Effector memory CD8-positive, alpha-beta T cell (primary cell): Measurements from ENCODE around the gene SCN2B.

Source experiments
- ATAC-seq: fragments of 150-1000 bp; cut with Tn5 transposase; replicated peaks from 2 replicates; pipeline ENCODE4 v1.10.0; 2021; ENCODE audit warnings: mild to moderate bottlenecking, moderate library complexity
- DNase-seq, 3 experiments: peaks; one replicate each; pipeline ENCODE4 v3.0.0; 2021
- H3K27ac Mint-ChIP-seq, 2 donors: one replicate each; pipeline ENCODE4 v1.8.0; 2022; ENCODE audit warnings: mild to moderate bottlenecking in 2 of 2, mixed read lengths in 2 of 2, moderate library complexity in 2 of 2
- H3K27me3 Mint-ChIP-seq, 2 donors: one replicate each; pipeline ENCODE4 v1.8.0; 2022; ENCODE audit warnings: mixed read lengths in 2 of 2
- H3K36me3 Mint-ChIP-seq: one replicate; pipeline ENCODE4 v1.8.0; 2022; ENCODE audit warnings: mild to moderate bottlenecking, moderate library complexity, mixed read lengths; ENCODE audit not compliant: insufficient read depth
- H3K4me1 Mint-ChIP-seq, 2 donors: one replicate each; pipeline ENCODE4 v1.8.0; 2022; ENCODE audit warnings: low read depth in 2 of 2, mixed read lengths in 2 of 2
- H3K4me3 Mint-ChIP-seq, 2 donors: one replicate each; pipeline ENCODE4 v1.8.0; 2022; ENCODE audit warnings: mild to moderate bottlenecking in 2 of 2, mixed read lengths in 2 of 2, moderate library complexity in 2 of 2
- H3K9me3 Mint-ChIP-seq, 2 donors: one replicate each; pipeline ENCODE4 v1.8.0; 2022; ENCODE audit warnings: mixed read lengths in 2 of 2

The SCN2B gene

GRCh38 chr11:118117790-118118601, 58.4 kb downstream of the SCN2B start:
- H3K27ac Mint-ChIP-seq: peak overlapping the region in 1 of 2 donors; percentile 75

GRCh38 chr11:118115048-118115447, 61.4 kb downstream of the SCN2B start:
- ATAC-seq (no peak), DNase-seq (no peak)
- Mint-ChIP-seq H3K27ac (peak overlapping the region in 1 of 2 donors; percentile 29), H3K9me3 (no peaks in the 10 kb centered on the region), H3K4me1 (peaks cover 23 to 26% of the 10 kb centered on the region in 2 donors), H3K36me3 (no peaks in the 10 kb centered on the region), H3K27me3 (peaks cover 36 to 46% of the 10 kb centered on the region in 2 donors), H3K4me3 (no peak overlapping the region)

More at GRCh38 chr11:118117790-118118601, 58.4 kb downstream of the SCN2B start:
- DNase-seq: no peak
- no peaks in the 10 kb centered on the region for H3K36me3 Mint-ChIP-seq
- peaks cover 26 to 36% of the 10 kb centered on the region in 2 donors for H3K27me3 Mint-ChIP-seq
- peak; percentile 67 for ATAC-seq
- peaks cover 16 to 26% of the 10 kb centered on the region in 2 donors for H3K4me1 Mint-ChIP-seq
- no peaks in the 10 kb centered on the region for H3K9me3 Mint-ChIP-seq
- no peak overlapping the region for H3K4me3 Mint-ChIP-seq

GRCh38 chr11:118114266-118114665, 62.2 kb downstream of the SCN2B start:
- ATAC-seq (no peak), DNase-seq (no peak)
- Mint-ChIP-seq H3K36me3 (no peaks in the 10 kb centered on the region), H3K27me3 (peaks cover 36 to 50% of the 10 kb centered on the region in 2 donors), H3K4me3 (no peak overlapping the region), H3K9me3 (no peaks in the 10 kb centered on the region), H3K27ac (peak overlapping the region in 1 of 2 donors; percentile 29), H3K4me1 (peaks cover 23 to 26% of the 10 kb centered on the region in 2 donors)

GRCh38 chr11:118112711-118113430, 63.6 kb downstream of the SCN2B start:
- Mint-ChIP-seq H3K9me3 (no peaks in the 10 kb centered on the region), H3K27me3 (peaks cover 29 to 56% of the 10 kb centered on the region in 2 donors), H3K36me3 (no peaks in the 10 kb centered on the region), H3K4me1 (peaks cover 22% of the 10 kb centered on the region in 2 donors), H3K27ac (no peak overlapping the region), H3K4me3 (no peak overlapping the region)
- DNase-seq: no peak
- no peak for ATAC-seq
